IPS-NIHi11 (cell line): ENCODE measurements around the gene GLT8D2.

Source experiments
- DNase-seq: peaks from one replicate; pipeline ENCODE4 v3.0.0; 2012; ENCODE audit warnings: mixed read lengths, low spot score

Gene GLT8D2

DNA sequence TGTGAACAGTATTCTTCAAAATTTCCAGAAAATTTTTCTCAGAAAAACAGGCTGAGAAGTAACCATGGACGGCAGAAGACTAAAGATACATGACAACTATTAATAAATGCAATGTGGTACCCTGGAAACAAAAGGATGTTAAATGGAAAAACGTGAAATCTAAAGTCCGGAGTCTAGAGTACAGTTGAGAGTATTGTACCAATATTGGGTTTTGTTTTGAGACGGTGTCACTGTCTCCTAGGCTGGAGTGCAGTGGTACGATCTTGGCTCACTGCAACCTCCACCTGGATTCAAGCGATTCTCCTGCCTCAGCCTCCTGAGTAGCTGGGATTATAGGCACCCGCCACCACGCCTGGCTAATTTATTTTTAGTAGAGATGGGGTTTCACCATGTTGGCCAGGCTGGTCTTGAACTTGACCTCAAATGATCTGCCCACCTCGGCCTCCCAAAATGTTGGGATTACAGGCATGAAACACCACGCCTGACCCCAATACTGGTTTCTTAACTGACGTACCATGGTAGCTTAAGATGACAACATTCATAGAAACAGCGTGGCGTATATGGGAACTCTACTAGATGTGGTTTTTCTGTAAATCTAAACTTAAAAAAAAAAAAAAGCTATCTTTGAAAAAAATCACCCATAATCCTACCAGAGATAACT, 101.1 kb downstream of the GLT8D2 start:
- DNase-seq, result no peak

GRCh38 chr12:103947871-103948555, 102.0 kb downstream of the GLT8D2 start:
- no peak for DNase-seq

GRCh38 chr12:103944964-103945363, 105.0 kb downstream of the GLT8D2 start:
- DNase-seq, result no peak
